Hepatocyte (in vitro differentiated cells): ENCODE measurements around the gene KSR1. TPM values are rescaled to one million over a fixed set of nuclear protein-coding genes. Genes with fewer than 3 reads are reported as not detected.

ENCODE experiments used
- DNase-seq: peaks from one replicate; pipeline ENCODE4 v3.0.0-alpha.2; 2016; ENCODE audit warnings: low spot score
- H2AFZ ChIP-seq: fragments of 200-600 bp; sonication (generic); 2 replicates; pipeline ENCODE4 v1.6.0; 2016; ENCODE audit warnings: antibody characterized with exemption, mild to moderate bottlenecking
- H3K27ac ChIP-seq: fragments of 200-600 bp; sonication (generic); 2 replicates; pipeline ENCODE4 v1.5.1; 2016; ENCODE audit warnings: mild to moderate bottlenecking
- H3K27me3 ChIP-seq: fragments of 200-600 bp; sonication (generic); 2 replicates; pipeline ENCODE4 v1.6.1; 2016
- H3K36me3 ChIP-seq: fragments of 200-600 bp; sonication (generic); replicated peaks from 2 replicates; pipeline ENCODE4 v1.5.1; 2016; ENCODE audit warnings: low read depth; ENCODE audit not compliant: insufficient read depth
- H3K4me1 ChIP-seq: fragments of 200-600 bp; sonication (generic); 2 replicates; pipeline ENCODE4 v1.5.1; 2016; ENCODE audit warnings: mild to moderate bottlenecking, moderate library complexity; ENCODE audit not compliant: insufficient read depth
- H3K4me2 ChIP-seq: fragments of 200-600 bp; sonication (generic); 2 replicates; pipeline ENCODE4 v1.6.0; 2016
- H3K4me3 ChIP-seq: fragments of 200-600 bp; sonication (generic); 2 replicates; pipeline ENCODE4 v1.5.1; 2016; ENCODE audit warnings: mild to moderate bottlenecking
- H3K79me2 ChIP-seq: fragments of 200-600 bp; sonication (generic); 2 replicates; pipeline ENCODE4 v1.6.0; 2017; ENCODE audit warnings: mild to moderate bottlenecking
- H3K9me2 ChIP-seq: fragments of 200-600 bp; sonication (generic); replicated peaks from 2 replicates; pipeline ENCODE4 v1.6.0; 2017; ENCODE audit warnings: mild to moderate bottlenecking; ENCODE audit not compliant: insufficient read depth
- H3K9me3 ChIP-seq: fragments of 200-600 bp; sonication (generic); 2 replicates; pipeline ENCODE4 v1.5.1; 2016; ENCODE audit warnings: low read depth, mild to moderate bottlenecking
- H4K20me1 ChIP-seq: fragments of 200-600 bp; sonication (generic); 2 replicates; pipeline ENCODE4 v1.6.0; 2016; ENCODE audit warnings: mild to moderate bottlenecking; ENCODE audit not compliant: insufficient read depth, poor library complexity, severe bottlenecking
- EZH2 ChIP-seq: fragments of 200-600 bp; sonication (generic); IDR thresholded peaks from 2 replicates; pipeline ENCODE4 v1.6.1; 2016; ENCODE audit warnings: antibody characterized with exemption, mild to moderate bottlenecking, borderline replicate concordance
- EZH2phosphoT487 ChIP-seq: fragments of 200-600 bp; sonication (generic); IDR thresholded peaks from one replicate; pipeline ENCODE4 v1.6.1; 2018; ENCODE audit warnings: antibody characterized with exemption, mild to moderate bottlenecking, low read depth, moderate library complexity; ENCODE audit not compliant: unreplicated experiment, severe bottlenecking
- WGBS: methylation state at CpG from one replicate; pipeline ENCODE4 v1.1.6; 2016; ENCODE audit warnings: low lambda C conversion rate; ENCODE audit errors: missing lambda C conversion rate; 5-methylcytosine and 5-hydroxymethylcytosine counted together
- polyA plus RNA-seq: library from polyadenylated mRNA; unstranded; fragments of >200 nt; fragmentation: Nextera tagmentation; extraction: Ambion mirVana; gene quantifications from 2 replicates; pipeline ENCODE4 v1.2.1, GENCODE V29; 2016
- total RNA-seq: library from RNA; depleted of rRNA; stranded (reverse); fragments of >200 nt; gene quantifications from 2 replicates; pipeline ENCODE4 v1.2.3, GENCODE V29; 2014
- TF ChIP-seq, protein P1 (sequence below): fragments of 200-600 bp; sonication (generic); IDR thresholded peaks from 2 replicates; pipeline ENCODE4 v1.5.1; 2016; ENCODE audit warnings: antibody characterized with exemption, mild to moderate bottlenecking; ENCODE audit not compliant: poor library complexity

Gene KSR1
- total and polyA plus RNA-seq, 2 experiments from 2014 or later = 16.2 to 32.6 TPM

DNA sequence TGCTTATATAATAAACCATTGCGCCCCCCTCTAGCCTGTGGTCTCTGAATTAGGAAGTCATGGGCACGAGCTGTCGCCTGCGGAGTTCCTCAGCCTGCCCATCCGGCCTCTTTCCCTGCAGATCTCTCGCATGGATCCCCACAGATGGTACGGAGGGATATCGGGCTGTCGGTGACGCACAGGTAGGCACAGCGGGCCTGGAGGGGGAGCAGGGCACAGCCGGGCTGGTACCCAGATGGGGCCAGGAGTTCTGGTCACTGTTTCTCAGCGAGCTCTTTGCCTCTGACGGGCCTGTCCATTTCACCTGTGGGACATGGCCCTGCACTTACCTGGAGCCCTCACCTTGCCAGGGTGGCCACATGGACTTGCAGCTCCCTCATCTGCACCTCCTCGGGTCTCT lies 132.1 kb downstream of the KSR1 start:
- no peaks in the 10 kb centered on the region for H3K9me2 ChIP-seq
- TF ChIP-seq EZH2phosphoT487 (no peak), EZH2 (no peak)
- TF ChIP-seq, protein P1, sequence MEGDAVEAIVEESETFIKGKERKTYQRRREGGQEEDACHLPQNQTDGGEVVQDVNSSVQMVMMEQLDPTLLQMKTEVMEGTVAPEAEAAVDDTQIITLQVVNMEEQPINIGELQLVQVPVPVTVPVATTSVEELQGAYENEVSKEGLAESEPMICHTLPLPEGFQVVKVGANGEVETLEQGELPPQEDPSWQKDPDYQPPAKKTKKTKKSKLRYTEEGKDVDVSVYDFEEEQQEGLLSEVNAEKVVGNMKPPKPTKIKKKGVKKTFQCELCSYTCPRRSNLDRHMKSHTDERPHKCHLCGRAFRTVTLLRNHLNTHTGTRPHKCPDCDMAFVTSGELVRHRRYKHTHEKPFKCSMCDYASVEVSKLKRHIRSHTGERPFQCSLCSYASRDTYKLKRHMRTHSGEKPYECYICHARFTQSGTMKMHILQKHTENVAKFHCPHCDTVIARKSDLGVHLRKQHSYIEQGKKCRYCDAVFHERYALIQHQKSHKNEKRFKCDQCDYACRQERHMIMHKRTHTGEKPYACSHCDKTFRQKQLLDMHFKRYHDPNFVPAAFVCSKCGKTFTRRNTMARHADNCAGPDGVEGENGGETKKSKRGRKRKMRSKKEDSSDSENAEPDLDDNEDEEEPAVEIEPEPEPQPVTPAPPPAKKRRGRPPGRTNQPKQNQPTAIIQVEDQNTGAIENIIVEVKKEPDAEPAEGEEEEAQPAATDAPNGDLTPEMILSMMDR = no peak
- no peak overlapping the region for H3K27ac ChIP-seq
- no peak overlapping the region for H2AFZ ChIP-seq
- 96% methylated on average over 15 of the region's 15 CpGs for WGBS
- H3K4me1 ChIP-seq = peaks cover 10% of the 10 kb centered on the region
- H3K9me3 ChIP-seq = no peaks in the 10 kb centered on the region
- no peak overlapping the region for H3K4me3 ChIP-seq
- no peaks in the 10 kb centered on the region for H4K20me1 ChIP-seq
- no peaks in the 10 kb centered on the region for H3K36me3 ChIP-seq
- no peaks in the 10 kb centered on the region for H3K27me3 ChIP-seq
- no peaks in the 10 kb centered on the region for H3K79me2 ChIP-seq
- H3K4me2 ChIP-seq = no peak overlapping the region
- no peak for DNase-seq

DNA sequence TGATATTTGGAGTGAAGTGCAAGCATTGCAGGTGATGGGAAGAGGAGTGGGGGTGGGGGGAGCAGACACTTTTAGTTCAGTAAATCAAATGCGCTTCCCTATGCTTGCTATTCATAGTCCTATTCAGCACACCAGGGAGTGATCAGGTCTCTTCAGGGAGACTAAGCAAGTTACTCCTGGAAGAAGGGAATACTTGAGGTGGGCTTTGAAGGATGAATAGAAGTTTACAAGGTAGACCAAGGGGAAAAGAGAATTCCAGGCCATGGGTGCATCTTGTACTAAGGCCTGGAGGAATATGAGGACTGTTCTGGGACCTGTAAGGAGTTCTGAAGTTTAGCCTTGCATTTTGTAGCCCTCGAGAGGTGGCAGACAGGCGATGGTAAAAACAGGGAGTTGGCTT lies 134.6 kb downstream of the KSR1 start:
- Histone ChIP-seq H3K27me3 (no peaks in the 10 kb centered on the region), H4K20me1 (no peaks in the 10 kb centered on the region), H2AFZ (no peak overlapping the region), H3K9me3 (no peaks in the 10 kb centered on the region), H3K9me2 (no peaks in the 10 kb centered on the region), H3K4me3 (no peak overlapping the region), H3K4me1 (peaks cover 2% of the 10 kb centered on the region), H3K4me2 (no peak overlapping the region), H3K27ac (no peak overlapping the region), H3K79me2 (no peaks in the 10 kb centered on the region), H3K36me3 (no peaks in the 10 kb centered on the region)
- TF ChIP-seq EZH2 (no peak), EZH2phosphoT487 (no peak)
- TF ChIP-seq, protein P1 = no peak
- WGBS = 98% methylated on average over 3 of the region's 3 CpGs
- DNase-seq = no peak

DNA sequence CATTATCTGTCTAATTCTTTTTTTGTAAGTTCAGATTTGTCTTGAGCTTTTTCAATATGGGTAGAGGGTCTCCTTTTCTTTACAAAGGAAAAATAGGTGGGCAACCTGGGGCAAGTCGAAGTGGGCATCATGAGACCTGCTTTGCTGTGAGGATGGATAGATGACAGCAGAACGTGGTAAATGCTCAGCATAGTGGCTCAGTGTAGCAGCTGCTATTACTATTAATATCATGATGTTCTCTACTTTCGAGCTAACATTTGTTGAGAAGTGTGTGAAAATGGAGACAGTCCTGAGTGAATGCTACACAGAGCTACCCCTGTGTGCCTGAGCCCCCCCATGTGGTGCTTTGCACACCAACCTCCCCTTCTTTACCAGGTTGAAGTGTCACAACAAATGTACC lies 135.7 kb downstream of the KSR1 start:
- H3K27ac ChIP-seq = no peak overlapping the region
- no peak overlapping the region for H3K4me3 ChIP-seq

More for the DNA sequence above, 135.7 kb downstream of the KSR1 start:
- no peak overlapping the region for H2AFZ ChIP-seq
- H3K9me2 ChIP-seq = no peaks in the 10 kb centered on the region
- H3K9me3 ChIP-seq = no peaks in the 10 kb centered on the region
- no peaks in the 10 kb centered on the region for H3K4me1 ChIP-seq
- no peak for DNase-seq
- H3K27me3 ChIP-seq = no peaks in the 10 kb centered on the region
- no peaks in the 10 kb centered on the region for H3K36me3 ChIP-seq
- no peak overlapping the region for H3K4me2 ChIP-seq
- TF ChIP-seq, protein P1 = no peak
- TF ChIP-seq EZH2phosphoT487 (no peak), EZH2 (no peak)
- H4K20me1 ChIP-seq = no peaks in the 10 kb centered on the region
- no peaks in the 10 kb centered on the region for H3K79me2 ChIP-seq
- 96% methylated on average over 3 of the region's 3 CpGs for WGBS
